Activated CD4-positive, alpha-beta memory T cell treated with anti-CD3 and anti-CD28 coated beads, Interleukin-2, amount 10 ng/mL, durations not matched to agents 7 days and 5 days (primary cell): Measurements from ENCODE around the gene IGFBP2. TPM values are rescaled to one million over a fixed set of nuclear protein-coding genes. Genes with fewer than 3 reads are reported as not detected.

Experiments
- CTCF ChIA-PET: fragments of 350-600 bp; sonication (Branson Sonifier 250); formaldehyde crosslinking; loops from one replicate; lab custom pipeline; 2021; ENCODE audit warnings: antibody characterized with exemption, inconsistent platforms; lab: Charles Lee
- POLR2A ChIA-PET: fragments of 350-600 bp; sonication (Branson Sonifier 250); formaldehyde crosslinking; loops from one replicate; lab custom pipeline; 2021; ENCODE audit warnings: antibody characterized with exemption; lab: Charles Lee
- DNase-seq: peaks from one replicate; pipeline ENCODE4 v3.0.0-alpha.2; 2020
- H3K27ac Mint-ChIP-seq: one replicate; pipeline ENCODE4 v1.8.0; 2021; ENCODE audit warnings: mild to moderate bottlenecking, mixed read lengths
- H3K27me3 Mint-ChIP-seq: one replicate; pipeline ENCODE4 v1.8.0; 2021; ENCODE audit warnings: mixed read lengths
- H3K36me3 Mint-ChIP-seq: one replicate; pipeline ENCODE4 v1.8.0; 2021; ENCODE audit warnings: low read depth, mixed read lengths
- H3K4me1 Mint-ChIP-seq: one replicate; pipeline ENCODE4 v1.8.0; 2021; ENCODE audit warnings: mixed read lengths
- H3K4me3 Mint-ChIP-seq: one replicate; pipeline ENCODE4 v1.8.0; 2021; ENCODE audit warnings: mild to moderate bottlenecking, mixed read lengths
- H3K9me3 Mint-ChIP-seq: one replicate; pipeline ENCODE4 v1.8.0; 2021; ENCODE audit warnings: mixed read lengths
- total RNA-seq, 2 experiments: library from RNA; stranded (reverse); gene quantifications; one replicate each; pipeline ENCODE4 v1.2.3, GENCODE V29; 2021

The IGFBP2 gene
- total RNA-seq, 2 experiments from 2014 or later, result 0.83 to 1.2 TPM

GRCh38 chr2:216700088-216700567 is 66.9 kb downstream of the IGFBP2 start:
- Mint-ChIP-seq H3K9me3 (no peaks in the 10 kb centered on the region), H3K36me3 (no peaks in the 10 kb centered on the region), H3K4me3 (no peak overlapping the region), H3K27ac (no peak overlapping the region), H3K27me3 (peaks cover 24% of the 10 kb centered on the region), H3K4me1 (no peaks in the 10 kb centered on the region)
- POLR2A ChIA-PET, result no interaction called here
- CTCF ChIA-PET, result interaction anchor here (0.6 to 1.4 kb wide), 3 partner anchors 193 to 466 kb away, joined by 3 read pairs; no protein-coding TSS in a partner anchor
- DNase-seq, result no peak

GRCh38 chr2:216700781-216701180 is 67.6 kb downstream of the IGFBP2 start:
- Mint-ChIP-seq H3K4me3 (no peak overlapping the region), H3K36me3 (no peaks in the 10 kb centered on the region), H3K4me1 (no peaks in the 10 kb centered on the region), H3K27ac (no peak overlapping the region), H3K27me3 (peaks cover 21% of the 10 kb centered on the region), H3K9me3 (no peaks in the 10 kb centered on the region)
- no peak for DNase-seq
- POLR2A ChIA-PET, result no interaction called here
- CTCF ChIA-PET, result interaction anchor here (1.0 to 1.4 kb wide), 2 partner anchors 12 to 443 kb away, joined by 3 read pairs; no protein-coding TSS in a partner anchor

- H3K36me3 Mint-ChIP-seq, result no peaks in the 10 kb centered on the region
- ChIA-PET CTCF (interaction anchor here (1.0 kb wide), 1 partner anchor 12 kb away, joined by 3 read pairs; no protein-coding TSS in a partner anchor), POLR2A (no interaction called here)
- no peak overlapping the region for H3K4me3 Mint-ChIP-seq
- H3K4me1 Mint-ChIP-seq, result no peaks in the 10 kb centered on the region
- DNase-seq, result no peak
- H3K27me3 Mint-ChIP-seq, result peaks cover 13% of the 10 kb centered on the region
- H3K9me3 Mint-ChIP-seq, result no peaks in the 10 kb centered on the region
- no peak overlapping the region for H3K27ac Mint-ChIP-seq
Measured at GRCh38 chr2:216701544-216701943, 68.3 kb downstream of the IGFBP2 start.

- ChIA-PET POLR2A (no interaction called here), CTCF (no interaction called here)
- Mint-ChIP-seq H3K9me3 (no peaks in the 10 kb centered on the region), H3K27ac (no peak overlapping the region), H3K27me3 (peaks cover 3% of the 10 kb centered on the region), H3K36me3 (no peaks in the 10 kb centered on the region), H3K4me3 (no peak overlapping the region), H3K4me1 (no peaks in the 10 kb centered on the region)
- DNase-seq, result no peak
Measured at GRCh38 chr2:216702756-216703155, 69.5 kb downstream of the IGFBP2 start.

GRCh38 chr2:216710551-216711301 is 77.5 kb downstream of the IGFBP2 start:
- POLR2A ChIA-PET, result no interaction called here
- H3K27me3 Mint-ChIP-seq, result peaks cover 3% of the 10 kb centered on the region
- no peaks in the 10 kb centered on the region for H3K4me1 Mint-ChIP-seq
- H3K36me3 Mint-ChIP-seq, result no peaks in the 10 kb centered on the region
- no peak overlapping the region for H3K27ac Mint-ChIP-seq
- no peak for DNase-seq
- CTCF ChIA-PET, result no interaction called here
- no peaks in the 10 kb centered on the region for H3K9me3 Mint-ChIP-seq
- no peak overlapping the region for H3K4me3 Mint-ChIP-seq

GRCh38 chr2:216711348-216711747 is 78.1 kb downstream of the IGFBP2 start:
- H3K9me3 Mint-ChIP-seq, result no peaks in the 10 kb centered on the region
- DNase-seq, result no peak
- no peaks in the 10 kb centered on the region for H3K4me1 Mint-ChIP-seq
- no peak overlapping the region for H3K4me3 Mint-ChIP-seq
- no peaks in the 10 kb centered on the region for H3K36me3 Mint-ChIP-seq
- CTCF ChIA-PET, result no interaction called here
- peaks cover 3% of the 10 kb centered on the region for H3K27me3 Mint-ChIP-seq
- H3K27ac Mint-ChIP-seq, result no peak overlapping the region
- POLR2A ChIA-PET, result no interaction called here

GRCh38 chr2:216713691-216714336 is 80.6 kb downstream of the IGFBP2 start:
- peaks cover 3% of the 10 kb centered on the region for H3K27me3 Mint-ChIP-seq
- CTCF ChIA-PET, result no interaction called here
- POLR2A ChIA-PET, result no interaction called here
- no peaks in the 10 kb centered on the region for H3K4me1 Mint-ChIP-seq
- no peak overlapping the region for H3K4me3 Mint-ChIP-seq
- H3K27ac Mint-ChIP-seq, result no peak overlapping the region
- DNase-seq, result no peak
- no peaks in the 10 kb centered on the region for H3K9me3 Mint-ChIP-seq
- H3K36me3 Mint-ChIP-seq, result no peaks in the 10 kb centered on the region

Other genes with a start within 250 kb of the IGFBP2 start
- gene SMARCAL1, start 220.9 kb upstream of the IGFBP2 start, total RNA-seq, result 10 to 100 TPM; 23.6 to 27.5 TPM
- gene RPL37A, start 134.6 kb upstream of the IGFBP2 start, total RNA-seq, result 1,000 to 10,000 TPM; 2,149 to 2,170 TPM
- not detected for gene IGFBP5, start 62.1 kb downstream of the IGFBP2 start, total RNA-seq
- gene TNP1, start 226.6 kb downstream of the IGFBP2 start, total RNA-seq, result not detected